GM12892 (cell line): ENCODE data around the gene GALNT1.

Experiments
- DNase-seq: peaks from one replicate; pipeline ENCODE4 v3.0.0; 2011; ENCODE audit not compliant: insufficient read length
- FAIRE-seq: peaks from 2 replicates; lab custom pipeline; 2011; peaks lifted over from hg19 to GRCh38; lab: Jason Lieb, UNC
- POLR2A ChIP-seq: IDR thresholded peaks from 2 replicates; pipeline ENCODE4 v1.6.1; 2011; ENCODE audit warnings: low read depth, low read length, control low read depth
- POLR2AphosphoS5 ChIP-seq: IDR thresholded peaks from 2 replicates; pipeline ENCODE4 v1.6.1; 2011; ENCODE audit warnings: low read depth, low read length, control low read depth
- TAF1 ChIP-seq: IDR thresholded peaks from 2 replicates; pipeline ENCODE4 v1.6.1; 2011; ENCODE audit warnings: low read depth, mild to moderate bottlenecking, control low read depth, low read length, borderline replicate concordance

GALNT1 gene

DNA sequence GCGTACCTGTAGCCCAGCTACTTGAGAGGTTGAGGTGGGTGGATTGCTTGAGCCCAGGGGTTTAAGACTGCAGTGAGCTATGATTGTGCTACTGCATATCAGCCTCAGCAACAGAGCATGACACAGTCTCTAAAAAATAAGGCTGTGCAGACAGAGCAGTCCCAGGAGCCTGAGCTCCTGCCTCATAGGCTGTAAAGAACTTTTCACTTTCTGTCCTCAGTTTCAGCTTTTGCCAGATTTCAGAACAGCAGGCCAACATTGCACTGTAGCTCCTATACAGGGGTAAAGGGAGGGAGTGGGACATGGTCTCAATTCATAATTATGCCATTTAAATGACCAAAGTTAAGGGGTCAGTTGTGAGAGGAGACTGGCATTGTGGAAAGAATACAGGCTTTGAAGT lies 150.6 kb downstream of the GALNT1 start:
- no peak for TF ChIP-seq POLR2A
- no peak for TF ChIP-seq POLR2AphosphoS5
- TF ChIP-seq TAF1, result no peak
- DNase-seq (no peak), FAIRE-seq (no peak)

DNA sequence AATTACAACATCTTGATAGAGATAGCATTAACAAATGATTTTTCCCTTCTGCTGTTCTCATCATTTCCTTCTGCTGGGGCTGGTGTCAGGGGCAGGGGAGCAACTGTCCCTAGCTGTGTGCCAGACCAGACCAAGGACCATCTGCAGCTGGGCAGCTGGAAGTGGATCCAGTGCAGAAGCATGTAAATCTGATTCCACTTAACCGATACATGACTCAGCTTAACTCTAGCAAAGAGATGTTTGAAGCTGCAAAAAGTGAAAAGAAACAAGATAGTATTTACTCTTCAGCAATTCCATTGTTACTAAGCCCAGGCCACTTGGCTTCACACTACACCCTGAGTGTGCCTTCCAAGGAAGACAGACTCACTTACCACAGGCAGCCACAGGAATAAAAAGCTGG lies 151.1 kb downstream of the GALNT1 start:
- DNase-seq (no peak), FAIRE-seq (no peak)
- TF ChIP-seq POLR2A, result no peak

DNA sequence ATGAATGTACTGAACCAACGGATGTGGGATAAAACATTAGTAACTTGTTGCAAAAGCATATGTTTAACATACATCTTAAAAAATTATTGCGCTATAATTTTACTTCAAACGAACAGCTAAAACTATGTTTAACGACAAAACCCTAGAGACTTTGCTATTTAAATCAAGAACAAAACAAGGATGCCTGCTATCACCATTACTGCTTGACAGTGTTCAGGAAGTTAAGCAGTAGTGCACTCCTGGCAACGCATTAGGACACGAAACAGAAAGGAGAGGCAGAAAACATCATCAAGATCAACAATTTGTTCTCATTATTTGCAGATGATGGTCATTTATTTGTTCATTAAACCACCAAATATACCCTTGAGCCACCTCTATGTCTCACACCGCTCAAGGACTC lies 151.9 kb downstream of the GALNT1 start:
- no peak for TF ChIP-seq POLR2A
- no peak for TF ChIP-seq POLR2AphosphoS5
- TF ChIP-seq TAF1, result no peak
- FAIRE-seq, result no peak
- DNase-seq, result no peak

DNA sequence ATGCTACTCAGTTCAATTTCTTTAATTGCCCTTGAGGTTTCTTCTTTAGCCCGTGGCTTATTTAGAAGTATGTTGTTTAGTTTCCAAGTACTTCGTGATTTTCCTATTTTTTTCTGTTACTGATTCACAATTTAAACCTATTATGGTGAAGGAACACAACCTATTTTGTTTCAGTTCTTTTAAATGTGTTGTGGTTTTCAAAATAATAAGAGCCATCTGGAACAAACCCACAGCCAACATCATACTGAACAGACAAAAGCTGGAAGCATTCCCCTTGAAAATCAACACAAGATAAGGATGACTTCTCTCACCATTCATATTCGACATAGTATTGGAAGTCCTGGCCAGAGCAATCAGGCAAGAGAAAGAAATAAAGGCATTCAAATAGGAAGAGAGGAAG lies 155.2 kb downstream of the GALNT1 start:
- DNase-seq (no peak), FAIRE-seq (no peak)
- TF ChIP-seq POLR2A (no peak), TAF1 (no peak), POLR2AphosphoS5 (no peak)

DNA sequence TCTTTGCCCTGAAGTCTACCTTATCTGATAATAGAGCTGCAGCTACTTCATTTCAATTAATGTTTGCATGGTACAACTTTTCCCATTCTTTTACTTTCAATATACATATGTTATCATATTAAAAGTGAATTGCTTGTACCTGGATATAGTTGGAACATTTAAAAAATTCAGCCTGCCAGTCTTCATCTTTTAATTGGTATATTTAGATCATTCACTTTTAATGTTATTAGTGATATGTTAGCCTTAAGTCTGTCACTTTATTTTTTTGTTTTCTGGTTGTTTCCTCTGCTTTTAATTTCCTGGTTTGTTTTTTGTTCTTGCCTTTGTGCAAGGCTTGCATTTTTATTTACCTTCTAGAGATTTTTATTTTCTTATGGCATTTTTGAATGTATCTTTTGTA lies 158.2 kb downstream of the GALNT1 start:
- FAIRE-seq (no peak), DNase-seq (no peak)
- no peak for TF ChIP-seq POLR2AphosphoS5
- TF ChIP-seq TAF1, result no peak
- no peak for TF ChIP-seq POLR2A

DNA sequence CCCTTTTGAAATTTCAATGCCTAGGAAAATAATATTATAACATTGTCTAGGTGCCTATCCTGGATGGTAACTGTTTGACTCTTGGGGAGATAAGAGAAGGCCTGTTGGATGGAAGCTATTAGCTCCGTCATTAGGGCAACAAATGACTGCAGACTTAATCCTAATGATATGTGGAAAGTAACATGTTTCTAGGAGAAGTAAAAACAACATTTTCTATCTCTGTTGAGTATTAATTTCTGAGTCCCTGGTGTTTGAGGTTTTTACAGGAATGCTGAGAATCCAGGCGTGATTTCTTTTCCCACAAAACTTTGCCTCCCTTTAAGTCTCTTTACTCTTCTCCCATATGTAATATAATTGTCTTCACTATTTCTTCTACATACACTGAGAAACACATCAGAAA lies 159.1 kb downstream of the GALNT1 start:
- no peak for FAIRE-seq
- no peak for DNase-seq
- TF ChIP-seq POLR2AphosphoS5, result no peak
- no peak for TF ChIP-seq TAF1
- no peak for TF ChIP-seq POLR2A

DNA sequence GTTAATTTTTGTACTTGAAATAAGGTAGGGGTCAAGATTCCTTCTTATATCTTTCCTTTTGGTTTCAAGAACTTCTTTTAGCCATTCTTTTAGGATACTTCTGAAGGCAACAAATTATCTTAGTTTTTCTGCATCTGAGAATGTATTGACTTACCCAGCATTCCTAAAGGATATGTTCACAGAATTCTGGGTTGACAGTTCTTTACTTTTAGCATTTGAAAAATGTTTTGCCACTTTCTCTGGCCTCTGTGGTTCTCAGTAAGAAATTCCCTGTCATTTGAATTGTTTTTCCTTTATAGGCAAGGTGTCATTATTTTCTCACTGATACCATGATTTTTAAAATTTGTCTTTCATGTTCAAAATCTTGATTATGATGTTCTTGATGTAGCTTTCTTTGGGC lies 162.4 kb downstream of the GALNT1 start:
- no peak for TF ChIP-seq TAF1
- TF ChIP-seq POLR2A, result no peak
- no peak for TF ChIP-seq POLR2AphosphoS5
- no peak for FAIRE-seq
- no peak for DNase-seq

DNA sequence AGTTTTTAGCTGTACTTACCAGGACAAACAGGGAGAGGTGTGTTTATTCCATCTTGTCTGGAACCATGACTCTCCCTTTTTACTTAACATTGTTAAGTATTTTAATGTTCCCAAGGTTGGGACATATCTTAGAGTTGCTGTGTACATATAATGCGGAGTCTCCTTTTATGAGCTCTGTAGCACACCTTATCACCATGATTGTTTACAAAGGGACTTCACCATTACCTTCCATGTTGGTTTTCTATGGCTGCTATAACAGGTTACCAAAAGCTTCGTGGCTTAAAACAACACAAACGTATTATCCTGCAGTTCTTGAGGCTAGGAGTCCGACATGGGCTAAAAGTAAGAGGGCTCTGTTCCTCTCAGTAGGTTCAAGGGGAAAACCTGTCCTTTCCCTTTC lies 164.3 kb downstream of the GALNT1 start:
- no peak for FAIRE-seq
- DNase-seq, result no peak
- TF ChIP-seq POLR2AphosphoS5 (no peak), POLR2A (no peak), TAF1 (no peak)

DNA sequence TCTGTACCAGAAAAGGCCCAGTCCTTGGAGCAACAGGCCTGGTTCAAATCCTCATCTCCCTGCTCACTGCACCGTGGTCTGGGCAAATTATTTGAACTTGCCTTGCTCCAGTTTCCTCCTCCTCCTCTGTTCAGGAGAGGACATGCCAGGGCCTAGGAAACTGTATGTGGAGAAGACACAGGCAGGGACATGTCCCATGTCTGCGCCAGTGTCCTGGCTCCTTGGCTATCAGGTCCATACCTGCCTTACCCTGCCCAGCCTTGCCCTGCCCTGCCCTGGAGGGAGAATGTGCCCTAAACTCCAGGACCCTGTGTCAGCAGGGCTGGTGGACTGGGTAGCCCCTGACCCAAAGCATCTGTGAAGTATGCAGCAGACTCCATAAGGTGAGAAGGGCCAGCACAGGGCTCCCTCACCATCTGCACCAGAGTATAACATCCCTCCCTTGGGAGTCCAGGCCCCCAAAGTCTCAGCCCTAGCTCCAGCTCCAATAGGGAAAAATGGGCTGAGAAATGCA lies 165.3 kb downstream of the GALNT1 start:
- TF ChIP-seq TAF1 (no peak), POLR2AphosphoS5 (no peak), POLR2A (no peak)
- FAIRE-seq, result no peak
- DNase-seq, result no peak

DNA sequence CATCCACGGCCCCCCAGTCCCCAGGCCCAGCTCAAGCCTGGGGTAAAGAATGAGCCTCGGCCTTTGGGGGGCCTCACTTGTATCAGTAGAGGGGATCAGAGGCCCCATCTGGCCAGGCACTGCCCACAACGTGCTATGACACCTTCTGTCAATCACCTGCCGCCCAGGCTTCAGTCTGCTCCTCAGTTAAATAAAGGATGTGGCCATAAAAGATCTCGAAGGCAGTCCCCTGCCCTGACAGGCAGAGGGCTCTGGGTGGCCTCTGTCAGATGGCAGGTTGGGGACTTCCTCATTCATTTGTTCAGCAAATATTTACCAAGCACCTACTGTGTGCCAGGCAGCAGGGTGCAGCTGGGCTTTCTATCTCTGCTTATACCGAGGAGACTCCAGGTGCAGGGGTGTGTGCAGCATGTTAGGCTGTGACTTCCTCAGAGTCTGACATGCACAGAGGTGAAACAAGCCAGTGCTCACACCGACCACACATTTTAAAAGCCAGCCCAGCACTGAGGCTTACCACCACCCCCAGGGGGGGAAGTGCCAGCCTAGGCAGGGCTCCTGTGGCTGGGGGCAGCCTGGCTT lies 166.4 kb downstream of the GALNT1 start:
- FAIRE-seq (no peak), DNase-seq (no peak)
- TF ChIP-seq POLR2AphosphoS5 (no peak), TAF1 (no peak), POLR2A (no peak)

DNA sequence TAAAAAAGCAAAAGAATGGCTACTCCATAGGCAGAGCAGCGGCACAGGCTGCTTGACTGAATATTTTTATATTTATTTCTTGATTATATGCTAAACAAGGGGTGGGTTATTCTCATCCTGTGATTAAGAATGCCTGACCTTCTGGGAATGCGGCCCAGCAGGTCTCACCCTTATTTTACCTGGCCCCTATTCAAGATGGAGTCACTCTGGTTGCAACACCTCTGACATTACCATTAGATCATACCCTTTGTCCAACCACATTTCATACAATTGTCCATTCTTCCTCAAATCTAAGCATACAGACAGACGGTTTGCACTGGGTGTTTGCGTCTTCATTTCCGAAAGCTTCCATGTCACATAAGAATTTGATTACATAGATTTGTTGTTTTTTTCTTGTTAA lies 168.2 kb downstream of the GALNT1 start:
- no peak for TF ChIP-seq POLR2A
- TF ChIP-seq TAF1, result no peak
- no peak for TF ChIP-seq POLR2AphosphoS5
- FAIRE-seq (no peak), DNase-seq (no peak)

DNA sequence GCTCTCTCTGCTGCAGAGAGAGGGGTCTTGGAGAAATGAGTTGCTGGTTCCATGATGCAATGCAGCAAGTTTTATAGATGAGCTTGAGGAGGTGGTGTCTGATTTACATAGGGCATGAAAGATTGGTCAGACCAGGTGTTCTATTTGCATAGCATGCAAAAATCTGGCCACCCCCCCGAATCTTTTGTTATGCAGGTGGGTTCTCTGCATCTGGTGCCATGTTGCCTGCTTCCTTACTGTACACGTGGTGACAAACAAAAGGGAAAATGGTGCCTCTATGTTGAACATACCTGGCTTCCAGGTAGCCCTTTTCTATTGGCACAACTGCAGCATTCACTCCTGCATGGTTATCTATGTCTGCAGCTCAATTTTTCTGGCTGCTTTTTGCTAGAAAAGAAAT lies 169.4 kb downstream of the GALNT1 start:
- TF ChIP-seq TAF1 (no peak), POLR2A (no peak), POLR2AphosphoS5 (no peak)
- no peak for FAIRE-seq
- no peak for DNase-seq

DNA sequence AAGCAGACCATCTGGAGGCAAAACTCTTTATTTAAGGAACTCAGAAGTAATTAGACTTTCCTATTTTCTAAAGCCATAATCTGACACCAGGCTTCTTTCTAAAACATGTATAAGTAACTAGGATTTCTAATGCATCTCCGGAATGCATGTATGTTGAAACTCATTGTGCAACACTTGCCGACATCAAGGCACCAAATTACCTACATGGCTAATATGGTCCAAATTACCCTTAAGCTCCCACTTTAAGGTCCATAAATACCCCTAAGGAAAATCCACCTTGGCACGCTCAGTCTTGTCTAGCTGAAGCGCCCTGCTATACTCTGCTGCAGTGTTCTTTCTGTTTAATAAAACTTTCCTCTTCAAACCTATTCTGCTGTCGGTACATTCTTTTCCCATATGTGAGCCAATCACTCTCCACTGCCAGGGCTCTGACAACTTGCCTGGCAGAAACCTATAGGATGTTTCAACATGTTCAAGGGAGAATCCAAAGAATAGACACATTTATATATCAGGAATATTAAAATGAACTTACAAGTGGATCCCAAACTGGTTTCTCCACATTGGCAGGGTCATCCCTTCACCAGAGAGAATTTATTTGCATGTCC lies 171.9 kb downstream of the GALNT1 start:
- FAIRE-seq (no peak), DNase-seq (no peak)
- no peak for TF ChIP-seq TAF1
- no peak for TF ChIP-seq POLR2A
- no peak for TF ChIP-seq POLR2AphosphoS5

DNA sequence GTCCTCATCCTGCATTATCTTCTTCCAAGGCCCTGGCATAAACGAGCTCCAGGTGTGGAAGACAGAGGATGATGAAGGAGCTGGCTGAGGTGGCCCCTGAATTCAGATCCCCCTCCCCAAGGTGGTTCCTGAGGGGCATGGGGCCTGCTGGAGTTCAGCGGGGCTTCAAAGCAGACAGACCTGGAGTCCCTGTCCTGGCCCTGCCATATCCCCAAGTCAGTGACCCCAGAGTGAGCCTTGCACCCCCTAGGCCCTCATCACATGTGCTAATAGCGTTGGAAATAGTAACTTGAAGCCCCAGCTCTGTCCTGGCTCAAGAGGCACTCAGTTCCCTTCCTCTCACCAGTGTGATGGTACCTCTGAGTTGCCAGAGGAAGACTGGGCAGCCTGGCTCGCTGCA lies 172.9 kb downstream of the GALNT1 start:
- no peak for TF ChIP-seq POLR2AphosphoS5
- TF ChIP-seq POLR2A, result no peak
- no peak for TF ChIP-seq TAF1
- DNase-seq (no peak), FAIRE-seq (no peak)
